OCI-LY7 (cell line): ENCODE data around the gene DNAH6. TPM values are rescaled to one million over a fixed set of nuclear protein-coding genes. Genes with fewer than 3 reads are reported as not detected.

Experiments
- BruUV-seq: library from RNA; stranded (reverse); fragments of 400-500 nt; replicated peaks from 2 replicates; lab custom pipeline; 2021; lab: Mats Ljungman, UMichigan
- CTCF ChIA-PET: fragments of 300-600 bp; sonication (Branson Sonifier 250); formaldehyde crosslinking; loops from one replicate; lab custom pipeline; 2022; ENCODE audit warnings: antibody characterized with exemption; ENCODE audit not compliant: unreplicated experiment; lab: Charles Lee
- POLR2A ChIA-PET: fragments of 300-600 bp; sonication (Branson Sonifier 250); formaldehyde crosslinking; loops from one replicate; lab custom pipeline; 2022; ENCODE audit warnings: antibody characterized with exemption; lab: Charles Lee
- DNase-seq: peaks from one replicate; pipeline ENCODE4 v3.0.0-alpha.2; 2015; ENCODE audit warnings: low spot score
- H2AFZ ChIP-seq: fragments of 200-600 bp; sonication (generic), shearing (Covaris generic); 2 replicates; pipeline ENCODE4 v1.6.1; 2014; ENCODE audit warnings: mild to moderate bottlenecking, antibody characterized with exemption, low read length, moderate library complexity
- H3K27ac ChIP-seq: fragments of 200-600 bp; sonication (generic); 2 replicates; pipeline ENCODE4 v1.5.1; 2014; ENCODE audit warnings: mixed run types, low read depth, mild to moderate bottlenecking, moderate library complexity, low read length, inconsistent platforms; ENCODE audit not compliant: poor library complexity, severe bottlenecking
- H3K36me3 ChIP-seq: fragments of 200-600 bp; sonication (generic); 2 replicates; pipeline ENCODE4 v1.6.1; 2014; ENCODE audit warnings: mild to moderate bottlenecking, antibody characterized with exemption, low read length, moderate library complexity, mixed read lengths; ENCODE audit not compliant: insufficient read depth
- H3K4me1 ChIP-seq: fragments of 200-600 bp; sonication (generic); 2 replicates; pipeline ENCODE4 v1.5.1; 2014; ENCODE audit warnings: mild to moderate bottlenecking, low read length; ENCODE audit not compliant: insufficient read depth, poor library complexity, severe bottlenecking
- H3K4me2 ChIP-seq: fragments of 200-600 bp; sonication (generic); 2 replicates; pipeline ENCODE4 v1.6.1; 2014; ENCODE audit warnings: mild to moderate bottlenecking, low read length
- H3K4me3 ChIP-seq: fragments of 200-600 bp; sonication (generic); 2 replicates; pipeline ENCODE4 v1.5.1; 2014; ENCODE audit warnings: mild to moderate bottlenecking, low read depth, low read length; ENCODE audit not compliant: poor library complexity, severe bottlenecking
- H3K79me2 ChIP-seq: fragments of 200-600 bp; sonication (generic); 2 replicates; pipeline ENCODE4 v1.6.1; 2016; ENCODE audit warnings: low read depth, mild to moderate bottlenecking, low read length, moderate library complexity, mixed read lengths; ENCODE audit not compliant: insufficient read depth
- H3K9me2 ChIP-seq: fragments of 200-600 bp; sonication (generic); 2 replicates; pipeline ENCODE4 v1.6.1; 2016; ENCODE audit warnings: mild to moderate bottlenecking, low read length, mixed read lengths; ENCODE audit not compliant: insufficient read depth
- H3K9me3 ChIP-seq: fragments of 200-600 bp; sonication (generic); 2 replicates; pipeline ENCODE4 v1.6.1; 2014; ENCODE audit warnings: mild to moderate bottlenecking, mixed run types, low read length, mixed read lengths
- H4K20me1 ChIP-seq: fragments of 200-600 bp; sonication (generic); 2 replicates; pipeline ENCODE4 v1.6.1; 2014; ENCODE audit warnings: mild to moderate bottlenecking, antibody characterized with exemption, low read length, moderate library complexity, mixed read lengths; ENCODE audit not compliant: insufficient read depth
- CTCF ChIP-seq: fragments of 200-600 bp; sonication (generic); conservative IDR thresholded peaks from 2 replicates; pipeline ENCODE4 v1.5.1; 2014; ENCODE audit warnings: mild to moderate bottlenecking, antibody characterized with exemption, low read length, moderate library complexity, mixed read lengths
- EZH2phosphoT487 ChIP-seq: fragments of 200-600 bp; sonication (generic); IDR thresholded peaks from 2 replicates; pipeline ENCODE4 v1.6.1; 2018; ENCODE audit warnings: low read depth, borderline replicate concordance, mild to moderate bottlenecking, mixed run types, antibody characterized with exemption, low read length, moderate library complexity, mixed read lengths
- intact Hi-C: fragments of 100-400 bp; cut with micrococcal nuclease; formaldehyde crosslinking; loops from one replicate; pipeline ENCODE4 v1.10.0; 2022; ENCODE audit not compliant: unreplicated experiment
- total RNA-seq, 2 experiments: library from RNA; depleted of rRNA in 1 of 2; stranded (reverse); fragments of >200 nt in 1 of 2; shearing (Covaris generic) in 1 of 2; gene quantifications; 2 replicates each; pipeline ENCODE4 v1.2.3, GENCODE V29; 2014 to 2022

The DNAH6 gene
- total RNA-seq, 2 experiments from 2014 or later = 0.63 to 1.6 TPM

GRCh38 chr2:84483320-84483719 lies 33.0 kb upstream of the DNAH6 start:
- no peak overlapping the region for H3K27ac ChIP-seq
- POLR2A ChIA-PET = interaction anchor here (0.9 kb wide), 1 partner anchor 436 kb away, joined by 5 read pairs; no protein-coding TSS in a partner anchor
- intact Hi-C loops = no loop called here
- H3K36me3 ChIP-seq = no peaks in the 10 kb centered on the region
- BruUV-seq = no TSS peak
- no peaks in the 10 kb centered on the region for H3K4me1 ChIP-seq
- no peak overlapping the region for H2AFZ ChIP-seq
- DNase-seq = no peak
- no peak for TF ChIP-seq EZH2phosphoT487
- TF ChIP-seq CTCF = no peak
- H3K9me3 ChIP-seq = no peaks in the 10 kb centered on the region
- no peaks in the 10 kb centered on the region for H4K20me1 ChIP-seq
- no peak overlapping the region for H3K4me2 ChIP-seq
- H3K9me2 ChIP-seq = no peaks in the 10 kb centered on the region
- CTCF ChIA-PET = no interaction called here
- no peaks in the 10 kb centered on the region for H3K79me2 ChIP-seq
- no peak overlapping the region for H3K4me3 ChIP-seq

GRCh38 chr2:84486441-84487115 lies 29.7 kb upstream of the DNAH6 start:
- no TSS peak for BruUV-seq
- H3K36me3 ChIP-seq = no peaks in the 10 kb centered on the region
- H4K20me1 ChIP-seq = no peaks in the 10 kb centered on the region
- CTCF ChIA-PET = no interaction called here
- no peaks in the 10 kb centered on the region for H3K4me1 ChIP-seq
- DNase-seq = no peak
- no peaks in the 10 kb centered on the region for H3K9me2 ChIP-seq
- H3K27ac ChIP-seq = no peak overlapping the region
- H2AFZ ChIP-seq = no peak overlapping the region
- TF ChIP-seq CTCF (no peak), EZH2phosphoT487 (no peak)
- no peak overlapping the region for H3K4me2 ChIP-seq
- H3K4me3 ChIP-seq = no peak overlapping the region
- H3K9me3 ChIP-seq = no peaks in the 10 kb centered on the region
- H3K79me2 ChIP-seq = no peaks in the 10 kb centered on the region
- intact Hi-C loops = no loop called here
- POLR2A ChIA-PET = no interaction called here

- no peaks in the 10 kb centered on the region for H3K79me2 ChIP-seq
- TF ChIP-seq EZH2phosphoT487 = no peak
- TF ChIP-seq CTCF = no peak
- H3K27ac ChIP-seq = no peak overlapping the region
- no TSS peak for BruUV-seq
- intact Hi-C loops = no loop called here
- H3K9me3 ChIP-seq = no peaks in the 10 kb centered on the region
- H3K4me3 ChIP-seq = no peak overlapping the region
- H2AFZ ChIP-seq = no peak overlapping the region
- H3K9me2 ChIP-seq = no peaks in the 10 kb centered on the region
- H3K4me2 ChIP-seq = no peak overlapping the region
- H3K36me3 ChIP-seq = no peaks in the 10 kb centered on the region
- no peak for DNase-seq
- CTCF ChIA-PET = no interaction called here
- no peaks in the 10 kb centered on the region for H3K4me1 ChIP-seq
- POLR2A ChIA-PET = no interaction called here
- no peaks in the 10 kb centered on the region for H4K20me1 ChIP-seq
These were observed 28.9 kb upstream of the DNAH6 start for GRCh38 chr2:84487298-84487996.
